GM12874 (cell line): ENCODE data around the gene VSX1.

Experiments used
- TF ChIP-seq, protein P1 (sequence below): IDR thresholded peaks from 2 replicates; pipeline ENCODE4 v1.5.1; 2011; ENCODE audit warnings: low read depth, mild to moderate bottlenecking, control low read depth, low read length, moderate library complexity; ENCODE audit not compliant: insufficient read depth

VSX1 gene

GRCh38 chr20:25079171-25079570 lies 2.8 kb downstream of the VSX1 start:
- TF ChIP-seq, protein P1, sequence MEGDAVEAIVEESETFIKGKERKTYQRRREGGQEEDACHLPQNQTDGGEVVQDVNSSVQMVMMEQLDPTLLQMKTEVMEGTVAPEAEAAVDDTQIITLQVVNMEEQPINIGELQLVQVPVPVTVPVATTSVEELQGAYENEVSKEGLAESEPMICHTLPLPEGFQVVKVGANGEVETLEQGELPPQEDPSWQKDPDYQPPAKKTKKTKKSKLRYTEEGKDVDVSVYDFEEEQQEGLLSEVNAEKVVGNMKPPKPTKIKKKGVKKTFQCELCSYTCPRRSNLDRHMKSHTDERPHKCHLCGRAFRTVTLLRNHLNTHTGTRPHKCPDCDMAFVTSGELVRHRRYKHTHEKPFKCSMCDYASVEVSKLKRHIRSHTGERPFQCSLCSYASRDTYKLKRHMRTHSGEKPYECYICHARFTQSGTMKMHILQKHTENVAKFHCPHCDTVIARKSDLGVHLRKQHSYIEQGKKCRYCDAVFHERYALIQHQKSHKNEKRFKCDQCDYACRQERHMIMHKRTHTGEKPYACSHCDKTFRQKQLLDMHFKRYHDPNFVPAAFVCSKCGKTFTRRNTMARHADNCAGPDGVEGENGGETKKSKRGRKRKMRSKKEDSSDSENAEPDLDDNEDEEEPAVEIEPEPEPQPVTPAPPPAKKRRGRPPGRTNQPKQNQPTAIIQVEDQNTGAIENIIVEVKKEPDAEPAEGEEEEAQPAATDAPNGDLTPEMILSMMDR: no peak

DNA sequence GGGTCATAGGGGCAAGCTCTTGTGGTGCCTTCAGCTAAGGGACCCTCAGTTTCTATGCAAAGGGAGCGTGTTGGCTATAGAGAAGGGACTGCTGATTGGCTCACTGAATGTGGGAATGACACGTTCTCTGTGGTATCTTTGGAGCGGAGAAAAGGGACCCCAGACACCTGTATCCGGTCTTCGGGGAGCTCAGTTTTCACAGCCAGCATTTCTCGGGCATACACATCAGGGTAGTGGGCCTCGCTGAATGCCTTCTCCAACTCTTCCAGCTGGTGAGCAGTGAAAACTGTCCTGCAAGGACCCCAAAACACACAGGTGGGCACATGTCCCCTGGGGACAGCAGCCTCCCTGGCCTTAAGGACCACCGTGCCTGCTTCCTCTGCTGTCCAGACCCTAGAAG lies 3.3 kb downstream of the VSX1 start:
- TF ChIP-seq, protein P1: no peak

GRCh38 chr20:25077610-25078169 lies 4.3 kb downstream of the VSX1 start:
- TF ChIP-seq, protein P1: no peak

- TF ChIP-seq, protein P1: 0 out of 2 replicates have a peak, but pooled peaks have one; percentile 17
These were observed 5.0 kb downstream of the VSX1 start for GRCh38 chr20:25076731-25077609.

GRCh38 chr20:25076201-25076600 lies 5.7 kb downstream of the VSX1 start:
- TF ChIP-seq, protein P1: no peak

GRCh38 chr20:25073544-25073943 lies 8.4 kb downstream of the VSX1 start:
- TF ChIP-seq, protein P1: no peak

GRCh38 chr20:25072226-25072811 lies 9.6 kb downstream of the VSX1 start:
- TF ChIP-seq, protein P1: no peak
